ENCODE data around the gene SCAF8.

SCAF8 gene

GRCh38 chr6:154868143-154868594 is 135.0 kb downstream of the SCAF8 start:
- no peak for TF ChIP-seq SIN3A (IDR thresholded peaks at IDR 0.05; ENCODE audit: borderline replicate concordance, insufficient read depth, low read length)
- TF ChIP-seq TAF1 (IDR thresholded peaks at IDR 0.05; ENCODE audit: borderline replicate concordance, insufficient read depth, low read length), result no peak
- no peak for TF ChIP-seq POLR2AphosphoS5 (IDR thresholded peaks at IDR 0.05; ENCODE audit: low read depth, low read length)
- TF ChIP-seq FOXP2 (optimal IDR thresholded peaks at IDR 0.05; ENCODE audit: borderline replicate concordance, extremely low read depth, extremely low read length, insufficient read depth), result no peak
- no peak for TF ChIP-seq REST (IDR thresholded peaks at IDR 0.05; ENCODE audit: insufficient read depth in 1 of 2, low read depth in 2 of 2, low read length in 2 of 2)

DNA sequence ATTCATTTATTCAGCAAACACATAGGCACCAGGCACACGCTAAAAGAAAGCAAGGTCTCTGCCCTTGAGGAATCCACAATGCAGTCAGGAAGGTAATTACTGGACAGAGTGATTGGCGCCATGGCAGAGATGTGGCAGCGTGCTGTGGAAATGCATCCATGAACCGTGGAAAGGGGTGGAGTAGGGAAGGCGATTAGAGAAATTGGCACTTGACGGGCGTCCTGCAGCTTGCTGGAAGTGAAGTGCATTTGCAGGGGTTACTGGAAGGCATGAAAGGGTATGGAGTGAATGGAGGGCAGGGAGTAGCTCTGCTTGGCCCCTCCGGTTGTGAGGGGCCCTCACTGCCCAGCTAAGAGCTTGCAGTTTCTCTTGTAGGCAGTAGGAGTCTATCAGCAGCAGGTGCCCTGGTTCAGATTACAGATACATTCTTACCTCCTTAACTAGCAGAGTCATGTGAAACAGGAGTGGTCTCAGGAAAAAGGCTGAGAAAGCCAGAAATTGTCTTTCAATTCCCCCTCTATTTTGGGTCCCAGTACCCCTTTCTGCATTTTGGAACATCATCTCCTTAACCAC is 139.4 kb downstream of the SCAF8 start:
- TF ChIP-seq TAF1 (IDR thresholded peaks at IDR 0.05; ENCODE audit: borderline replicate concordance, insufficient read depth, low read length) (no peak), POLR2AphosphoS5 (IDR thresholded peaks at IDR 0.05; ENCODE audit: low read depth, low read length) (no peak), FOXP2 (optimal IDR thresholded peaks at IDR 0.05; ENCODE audit: borderline replicate concordance, extremely low read depth, extremely low read length, insufficient read depth) (no peak), SIN3A (IDR thresholded peaks at IDR 0.05; ENCODE audit: borderline replicate concordance, insufficient read depth, low read length) (no peak), REST (IDR thresholded peaks at IDR 0.05; ENCODE audit: insufficient read depth in 1 of 2, low read depth in 2 of 2, low read length in 2 of 2) (no peak)

- TF ChIP-seq TAF1 (IDR thresholded peaks at IDR 0.05; ENCODE audit: borderline replicate concordance, insufficient read depth, low read length), result no peak
- no peak for TF ChIP-seq FOXP2 (optimal IDR thresholded peaks at IDR 0.05; ENCODE audit: borderline replicate concordance, extremely low read depth, extremely low read length, insufficient read depth)
- TF ChIP-seq REST (IDR thresholded peaks at IDR 0.05; ENCODE audit: insufficient read depth in 1 of 2, low read depth in 2 of 2, low read length in 2 of 2), result no peak
- TF ChIP-seq SIN3A (IDR thresholded peaks at IDR 0.05; ENCODE audit: borderline replicate concordance, insufficient read depth, low read length), result no peak
- TF ChIP-seq POLR2AphosphoS5 (IDR thresholded peaks at IDR 0.05; ENCODE audit: low read depth, low read length), result no peak
Observed at GRCh38 chr6:154873546-154873945, 140.3 kb downstream of the SCAF8 start.

GRCh38 chr6:154874773-154875592 is 141.8 kb downstream of the SCAF8 start:
- TF ChIP-seq POLR2AphosphoS5 (IDR thresholded peaks at IDR 0.05; ENCODE audit: low read depth, low read length), result no peak
- TF ChIP-seq TAF1 (IDR thresholded peaks at IDR 0.05; ENCODE audit: borderline replicate concordance, insufficient read depth, low read length), result no peak
- TF ChIP-seq FOXP2 (optimal IDR thresholded peaks at IDR 0.05; ENCODE audit: borderline replicate concordance, extremely low read depth, extremely low read length, insufficient read depth), result no peak
- TF ChIP-seq REST (IDR thresholded peaks at IDR 0.05; ENCODE audit: insufficient read depth in 1 of 2, low read depth in 2 of 2, low read length in 2 of 2), result no peak
- no peak for TF ChIP-seq SIN3A (IDR thresholded peaks at IDR 0.05; ENCODE audit: borderline replicate concordance, insufficient read depth, low read length)

Data from PFSK-1 (cell line).